ENCODE data around the gene PDE12.

Gene PDE12, protein sequence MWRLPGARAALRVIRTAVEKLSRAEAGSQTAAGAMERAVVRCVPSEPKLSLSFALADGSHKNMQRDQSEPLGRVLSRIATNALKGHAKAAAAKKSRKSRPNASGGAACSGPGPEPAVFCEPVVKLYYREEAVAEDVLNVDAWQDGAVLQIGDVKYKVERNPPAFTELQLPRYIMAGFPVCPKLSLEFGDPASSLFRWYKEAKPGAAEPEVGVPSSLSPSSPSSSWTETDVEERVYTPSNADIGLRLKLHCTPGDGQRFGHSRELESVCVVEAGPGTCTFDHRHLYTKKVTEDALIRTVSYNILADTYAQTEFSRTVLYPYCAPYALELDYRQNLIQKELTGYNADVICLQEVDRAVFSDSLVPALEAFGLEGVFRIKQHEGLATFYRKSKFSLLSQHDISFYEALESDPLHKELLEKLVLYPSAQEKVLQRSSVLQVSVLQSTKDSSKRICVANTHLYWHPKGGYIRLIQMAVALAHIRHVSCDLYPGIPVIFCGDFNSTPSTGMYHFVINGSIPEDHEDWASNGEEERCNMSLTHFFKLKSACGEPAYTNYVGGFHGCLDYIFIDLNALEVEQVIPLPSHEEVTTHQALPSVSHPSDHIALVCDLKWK

DNA sequence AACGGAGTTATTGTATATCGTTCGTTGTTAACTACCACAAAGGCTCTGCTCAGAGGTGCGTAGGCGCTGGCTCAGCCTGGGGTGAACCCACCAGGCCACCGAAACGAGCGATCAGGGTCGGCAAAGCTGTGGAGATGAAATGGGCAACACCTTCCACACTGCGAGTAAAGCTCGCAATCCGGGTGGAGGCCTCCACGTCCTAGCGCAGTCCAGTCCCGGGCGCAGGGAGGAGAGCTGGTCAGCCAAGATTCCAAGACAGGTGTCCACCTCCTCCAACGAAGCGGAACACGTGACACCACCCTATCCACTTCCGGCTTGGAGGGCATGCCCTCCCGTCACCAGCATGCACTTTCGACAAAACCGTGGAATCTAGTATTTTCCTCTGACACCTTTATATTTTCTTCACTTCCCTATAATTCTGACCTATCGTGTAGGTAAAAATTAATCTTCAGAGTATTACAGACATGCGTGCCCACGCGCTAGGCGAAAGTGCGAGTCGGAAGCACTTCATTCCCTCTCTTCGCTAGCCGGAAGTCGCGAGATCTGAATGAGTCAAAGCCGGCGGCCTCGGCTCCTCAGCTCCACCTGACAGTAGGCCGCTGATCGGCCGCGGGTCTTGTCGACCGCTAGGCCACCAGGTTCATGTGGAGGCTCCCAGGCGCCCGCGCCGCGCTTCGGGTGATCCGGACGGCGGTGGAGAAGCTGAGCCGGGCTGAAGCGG is at the start of gene PDE12:
Gene PDE12, plus strand, starts transcription at position 537 of the 721 bp plus-strand sequence. Its CDS starts 106 bp downstream, at position 643.
- DNase-seq = peak in 1 of 2 experiments; percentile 81

DNA sequence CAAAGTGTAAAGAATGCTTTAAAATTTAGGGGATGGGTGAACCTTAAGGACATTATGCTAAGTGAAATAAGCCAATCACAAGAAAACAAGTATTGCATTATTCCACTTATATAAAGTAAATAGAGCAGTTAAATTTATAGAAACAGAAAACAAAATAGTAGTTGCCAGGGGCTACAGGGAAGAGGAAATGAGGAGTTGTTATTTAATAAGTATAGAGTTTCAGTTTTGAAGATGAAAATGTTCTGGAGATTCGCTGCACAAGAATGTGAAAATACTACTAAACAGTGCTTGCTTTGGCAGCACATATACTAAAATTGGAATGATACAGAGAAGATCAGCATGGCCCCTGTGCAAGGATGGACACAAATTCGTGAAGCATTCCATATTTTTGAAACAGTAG is 43.9 kb upstream of the PDE12 start:
- DNase-seq = no peak

DNA sequence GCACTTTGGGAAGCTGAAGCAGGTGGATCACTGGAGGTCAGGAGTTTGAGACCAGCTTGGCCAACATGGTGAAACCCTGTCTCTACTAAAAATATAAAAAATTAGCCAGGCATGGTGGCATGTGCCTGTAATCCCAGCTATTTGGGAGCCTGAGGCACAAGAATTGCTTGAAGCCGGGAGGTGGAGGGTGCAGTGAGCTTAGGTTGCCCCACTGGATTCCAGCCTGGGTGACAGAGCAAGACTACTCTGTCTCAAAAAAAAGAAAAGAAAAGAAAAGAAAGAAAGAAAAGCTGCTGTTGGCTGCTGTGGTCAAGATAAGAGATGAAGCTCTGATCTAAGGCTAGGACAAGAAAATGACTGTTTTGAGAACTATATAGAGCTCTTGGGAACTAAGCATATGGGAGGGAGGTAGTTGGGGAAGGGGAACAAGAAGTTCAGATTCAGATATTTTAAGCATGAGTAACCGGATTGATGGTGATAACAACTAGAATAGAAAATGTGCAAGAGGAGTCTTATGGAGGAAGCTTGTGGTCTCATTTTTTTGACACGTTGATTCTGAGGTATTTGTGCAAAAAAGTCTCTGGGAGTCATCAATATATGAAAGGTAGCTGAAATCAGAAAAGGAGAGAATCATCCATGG is 37.7 kb upstream of the PDE12 start:
- DNase-seq = no peak

DNA sequence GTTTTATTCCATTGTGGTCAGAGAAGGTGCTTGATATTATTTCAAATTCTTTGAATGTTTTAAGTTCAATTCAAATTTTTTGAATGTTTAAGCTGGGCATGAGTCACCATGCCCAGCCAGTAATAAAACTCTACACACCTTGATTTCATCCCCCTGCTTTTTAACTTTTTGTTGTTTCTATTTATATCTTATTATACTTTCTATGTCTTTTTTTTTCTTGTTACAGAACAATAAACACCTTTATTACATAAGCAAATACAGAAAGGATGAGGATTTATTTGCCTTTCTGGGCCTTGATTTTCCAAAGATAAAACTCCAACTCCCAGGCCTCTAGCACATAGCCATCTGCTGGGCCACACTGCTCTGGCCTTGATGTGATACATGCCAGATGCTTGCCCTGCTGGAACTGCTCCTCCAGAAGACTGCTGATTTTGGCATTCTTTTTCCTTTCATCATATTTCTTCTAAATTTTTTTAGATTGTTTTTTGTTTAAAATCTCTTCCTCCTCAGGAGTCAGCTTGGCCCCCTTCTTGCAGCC is 25.9 kb upstream of the PDE12 start:
- no peak for DNase-seq

DNA sequence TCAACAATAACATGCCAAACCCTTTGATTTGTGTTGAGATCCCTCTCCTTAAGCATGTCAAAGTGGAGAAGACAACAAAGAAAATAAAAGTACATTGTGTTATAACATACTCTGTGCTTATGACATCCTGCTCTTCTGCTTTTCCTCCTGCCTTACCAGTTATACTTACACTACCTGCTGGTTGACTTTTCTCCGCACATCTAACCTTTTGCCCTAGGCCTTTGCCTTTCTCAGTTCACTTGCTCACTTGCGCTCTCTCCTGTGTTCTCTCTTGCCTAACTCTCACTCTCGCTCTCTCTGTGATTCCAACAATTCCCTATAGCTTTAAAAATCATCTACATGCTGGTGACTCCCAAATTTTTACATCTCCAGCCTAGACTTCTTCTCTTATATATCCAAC is 17.6 kb upstream of the PDE12 start:
- DNase-seq = no peak

DNA sequence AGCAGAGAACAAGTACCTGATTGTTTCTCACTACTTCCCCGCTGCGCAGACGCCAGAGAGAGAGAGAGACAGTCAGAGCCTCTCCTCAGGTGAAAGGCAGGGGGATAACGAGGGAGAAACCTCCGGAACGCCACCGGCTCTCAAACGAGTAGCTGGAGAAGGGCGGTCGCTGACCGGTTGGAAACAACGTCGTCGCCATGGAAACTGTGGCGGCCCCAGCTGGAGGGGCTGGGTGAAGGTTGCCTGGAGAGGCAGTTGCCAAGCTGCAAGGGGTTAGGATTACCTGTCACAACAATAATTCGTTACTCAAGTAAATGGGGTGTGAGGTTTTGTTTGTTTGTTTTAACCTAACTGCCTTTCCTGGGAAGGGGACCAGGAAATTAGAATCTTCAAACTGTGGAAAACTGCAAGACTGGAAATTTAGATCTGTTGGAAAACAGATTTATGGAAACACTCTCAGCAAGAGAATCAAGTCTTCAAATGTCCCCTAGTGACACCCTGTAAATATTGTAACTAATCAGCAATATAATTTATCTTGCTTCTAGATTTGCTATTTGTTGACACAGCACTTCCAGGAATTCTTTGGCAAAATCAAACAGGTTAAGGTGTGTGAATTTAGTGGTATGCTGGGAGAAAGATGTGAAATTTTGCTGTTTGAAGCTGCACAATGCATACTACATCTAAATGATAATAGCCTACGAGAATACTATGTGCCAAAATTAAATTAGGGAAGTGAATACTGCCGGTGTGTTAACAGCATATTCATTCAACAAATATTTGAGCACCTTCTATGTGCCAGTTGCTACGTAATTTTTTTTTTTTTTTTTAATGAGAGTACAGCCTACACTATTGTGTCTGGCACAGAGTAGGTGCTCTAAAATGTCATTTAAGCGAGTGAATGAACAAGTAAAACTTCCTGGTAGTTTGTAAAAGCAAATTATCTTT is 11.6 kb upstream of the PDE12 start, which contains the start of gene DNAH12:
Gene DNAH12, minus strand, starts transcription at position 164 of the 945 bp plus-strand sequence. CDS start 1,474 bp downstream, outside the sequence.
- no peak for DNase-seq

DNA sequence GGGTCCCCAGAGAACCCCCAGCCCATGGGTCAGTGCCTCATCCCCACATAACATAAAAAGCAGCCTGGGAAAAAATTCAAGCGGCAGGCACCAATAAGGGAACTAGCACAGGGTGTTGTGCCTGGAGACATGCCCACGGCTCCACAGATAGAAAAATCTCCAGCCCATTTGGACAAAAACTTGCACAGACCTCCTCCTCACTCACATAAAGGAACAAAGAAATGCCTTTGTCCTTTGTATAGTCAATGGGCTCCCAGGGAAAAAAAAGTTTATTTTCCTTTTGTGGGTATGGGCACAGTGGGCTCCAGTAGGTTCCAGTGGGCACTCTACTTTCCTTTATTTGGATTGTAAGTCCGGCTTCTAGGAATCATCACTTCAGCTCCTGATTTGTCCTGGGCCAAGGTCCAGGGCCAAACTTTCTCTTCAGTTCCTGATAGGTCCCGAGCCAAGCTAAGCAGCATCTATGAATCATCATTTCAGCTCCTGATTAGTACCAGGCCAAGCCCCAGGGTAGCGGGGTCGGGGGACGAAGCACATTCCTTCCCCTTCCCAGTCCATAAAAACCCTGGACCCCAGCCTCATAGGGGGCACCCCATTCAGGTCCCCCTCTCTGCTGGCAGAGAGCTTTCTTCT is 10.3 kb upstream of the PDE12 start:
- no peak for DNase-seq

DNA sequence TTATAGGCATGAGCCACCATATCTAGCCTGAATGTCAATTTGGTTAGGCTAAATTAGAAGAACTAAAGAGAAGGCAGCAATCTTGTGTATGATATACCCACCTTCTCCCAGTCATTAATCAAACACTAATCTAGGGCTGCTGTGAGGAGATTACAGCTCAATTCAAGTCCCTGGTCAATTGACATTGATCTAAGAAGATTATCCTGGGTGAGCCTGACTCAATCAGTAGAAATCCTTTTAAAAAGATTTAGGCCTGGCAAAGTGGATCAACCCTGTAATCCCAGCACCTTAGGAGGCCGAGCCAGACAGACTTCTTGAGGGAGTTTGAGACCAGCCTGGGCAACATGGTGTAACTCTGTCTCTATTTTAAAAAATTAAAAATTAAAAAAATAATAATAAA is 9.5 kb upstream of the PDE12 start:
- DNase-seq = no peak

DNA sequence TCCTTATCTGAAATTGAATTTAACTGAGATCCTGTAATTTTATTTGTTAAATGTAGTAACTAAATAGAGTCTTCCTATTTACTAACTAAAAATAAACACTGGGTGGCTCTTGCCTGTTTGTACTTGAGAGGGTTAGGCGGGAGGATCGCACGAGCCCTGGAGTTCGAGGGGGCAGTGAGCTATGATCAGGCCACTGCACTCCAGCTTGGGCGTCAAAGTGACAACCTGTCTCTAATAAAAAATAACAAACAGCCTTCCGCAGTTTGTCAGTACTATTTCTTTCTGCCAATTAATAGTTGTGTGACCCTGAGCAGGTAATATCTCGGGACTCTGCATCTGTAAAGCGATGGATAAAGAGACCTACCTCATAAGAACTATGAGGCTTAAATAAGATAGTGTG is 768 bp upstream of the PDE12 start:
- DNase-seq = no peak

DNA sequence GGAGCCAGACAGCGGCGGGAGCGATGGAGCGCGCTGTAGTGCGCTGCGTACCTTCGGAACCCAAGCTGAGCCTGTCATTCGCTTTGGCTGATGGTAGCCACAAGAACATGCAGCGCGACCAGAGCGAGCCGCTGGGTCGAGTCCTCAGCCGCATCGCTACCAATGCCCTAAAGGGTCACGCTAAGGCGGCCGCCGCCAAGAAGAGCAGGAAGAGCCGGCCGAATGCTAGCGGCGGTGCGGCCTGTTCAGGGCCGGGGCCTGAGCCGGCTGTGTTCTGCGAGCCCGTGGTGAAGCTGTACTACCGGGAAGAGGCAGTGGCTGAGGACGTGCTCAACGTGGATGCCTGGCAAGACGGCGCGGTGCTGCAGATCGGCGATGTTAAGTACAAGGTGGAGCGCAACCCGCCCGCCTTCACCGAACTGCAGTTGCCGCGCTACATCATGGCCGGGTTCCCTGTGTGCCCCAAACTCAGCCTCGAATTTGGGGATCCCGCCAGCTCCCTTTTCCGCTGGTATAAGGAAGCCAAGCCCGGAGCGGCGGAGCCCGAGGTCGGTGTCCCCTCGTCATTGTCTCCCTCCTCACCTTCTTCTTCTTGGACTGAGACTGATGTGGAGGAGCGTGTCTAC is 498 bp downstream of the PDE12 start:
- no peak for DNase-seq

DNA sequence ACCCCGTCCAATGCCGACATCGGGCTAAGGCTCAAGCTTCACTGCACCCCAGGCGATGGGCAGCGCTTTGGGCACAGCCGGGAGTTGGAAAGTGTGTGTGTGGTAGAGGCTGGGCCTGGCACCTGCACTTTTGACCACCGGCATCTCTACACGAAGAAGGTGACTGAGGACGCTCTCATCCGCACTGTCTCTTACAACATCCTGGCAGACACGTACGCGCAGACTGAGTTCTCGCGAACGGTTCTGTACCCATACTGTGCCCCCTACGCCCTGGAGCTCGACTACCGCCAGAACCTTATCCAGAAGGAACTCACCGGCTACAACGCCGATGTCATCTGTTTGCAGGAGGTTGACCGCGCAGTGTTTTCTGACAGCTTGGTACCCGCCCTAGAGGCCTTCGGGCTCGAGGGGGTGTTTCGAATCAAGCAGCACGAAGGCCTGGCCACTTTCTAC is 1.0 kb downstream of the PDE12 start:
- no peak for DNase-seq

DNA sequence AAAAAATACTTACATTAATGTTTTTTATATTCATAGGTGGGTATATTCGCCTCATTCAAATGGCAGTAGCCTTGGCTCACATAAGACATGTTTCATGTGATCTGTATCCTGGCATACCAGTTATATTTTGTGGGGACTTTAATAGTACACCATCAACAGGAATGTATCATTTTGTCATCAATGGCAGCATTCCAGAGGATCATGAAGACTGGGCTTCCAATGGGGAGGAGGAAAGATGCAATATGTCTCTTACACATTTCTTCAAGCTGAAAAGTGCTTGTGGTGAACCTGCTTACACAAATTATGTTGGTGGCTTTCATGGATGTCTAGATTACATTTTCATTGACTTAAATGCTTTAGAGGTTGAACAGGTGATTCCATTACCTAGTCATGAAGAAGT is 3.5 kb downstream of the PDE12 start:
- DNase-seq = no peak

DNA sequence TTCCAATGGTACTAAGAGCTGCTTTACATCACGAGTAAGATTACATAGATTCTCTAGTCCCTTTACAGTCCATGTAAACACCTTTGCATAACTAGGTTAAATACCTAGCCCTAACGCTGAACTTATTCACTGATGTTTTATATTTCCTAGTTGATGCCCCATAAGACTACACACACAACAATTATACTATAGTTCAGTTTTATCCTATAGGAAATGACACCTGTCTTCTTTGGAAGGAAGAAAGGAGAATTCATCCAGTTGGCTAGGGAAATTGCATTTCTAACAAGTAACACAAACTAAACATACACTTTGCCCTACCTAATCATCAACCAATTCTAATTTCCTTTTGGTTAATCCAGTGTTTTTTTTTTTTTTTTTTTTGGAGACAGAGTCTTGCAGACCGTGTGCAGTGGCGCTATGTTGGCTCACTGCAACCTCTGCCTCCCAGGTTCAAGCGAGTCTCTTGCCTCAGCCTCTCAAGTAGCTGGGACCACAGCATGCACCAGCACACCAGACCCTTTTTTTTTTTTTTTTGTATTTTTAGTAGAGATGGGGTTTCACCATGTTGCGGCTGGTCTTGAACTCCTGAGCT is 13.9 kb downstream of the PDE12 start:
- DNase-seq = no peak

DNA sequence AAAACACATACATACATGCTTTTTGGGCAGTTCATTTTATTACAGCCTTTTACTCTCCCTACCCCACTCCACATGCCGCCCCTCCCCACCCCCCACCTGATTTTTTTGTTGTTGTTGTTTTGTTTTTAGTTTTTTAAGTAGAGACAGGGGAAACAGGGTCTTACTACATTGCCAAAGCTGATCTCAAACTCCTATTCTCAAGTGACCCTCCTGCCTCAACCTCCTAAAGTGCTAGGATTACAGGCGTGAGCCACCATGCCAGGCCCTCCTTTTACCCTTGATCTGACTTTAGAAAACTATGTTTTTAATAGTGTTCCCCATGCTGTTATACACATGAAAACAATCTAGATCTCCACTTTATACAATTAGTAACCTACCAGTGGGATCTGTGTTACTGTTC is 14.8 kb downstream of the PDE12 start:
- DNase-seq = no peak

DNA sequence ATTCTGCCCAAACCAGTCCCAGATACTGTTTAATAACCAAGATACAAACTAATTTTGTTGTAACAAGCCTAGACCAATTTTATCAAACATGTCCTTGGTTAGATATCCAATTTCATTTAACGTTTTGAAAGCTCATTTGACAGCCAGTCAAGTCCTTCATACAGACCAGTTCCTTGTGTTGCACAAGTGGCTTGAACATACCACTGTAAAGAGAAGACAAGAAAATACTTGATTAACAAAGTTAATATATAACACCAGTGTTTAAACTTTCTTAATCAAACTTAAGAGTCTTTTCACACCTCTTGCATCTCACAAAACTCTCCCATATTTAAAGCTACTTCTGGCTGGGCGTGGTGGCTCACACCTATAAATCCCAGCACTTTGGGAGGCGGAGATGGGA is 16.0 kb downstream of the PDE12 start:
- DNase-seq = no peak

DNA sequence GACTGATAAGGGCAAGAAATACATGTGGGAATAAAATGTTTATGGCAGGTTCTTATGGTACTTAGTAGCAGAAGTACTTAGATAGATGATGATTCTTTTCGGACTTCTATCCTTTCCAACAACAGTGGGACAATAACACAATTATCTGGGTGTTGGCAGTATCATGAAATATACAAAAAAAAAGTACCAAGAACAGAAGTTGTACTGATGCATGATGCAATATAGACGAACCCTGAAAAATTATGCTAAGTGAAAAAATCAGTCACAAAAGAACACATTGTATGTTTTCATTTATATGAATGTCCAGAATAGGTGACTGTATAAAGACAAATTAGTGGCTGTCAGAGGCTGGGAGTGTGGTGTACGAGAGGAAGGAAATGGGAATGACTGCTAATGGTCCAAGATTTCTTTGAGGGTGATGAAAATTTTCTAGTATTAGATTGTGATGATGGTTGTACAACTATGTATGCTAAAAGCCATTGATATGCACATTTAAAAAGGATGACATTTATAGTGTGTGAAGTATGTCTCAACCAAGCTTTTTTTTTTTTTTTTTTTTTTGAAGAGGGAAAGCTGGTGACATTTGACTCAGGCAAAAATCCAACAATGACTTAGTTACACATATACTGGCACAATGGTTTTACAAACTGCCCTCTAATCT is 20.0 kb downstream of the PDE12 start:
- DNase-seq = no peak

DNA sequence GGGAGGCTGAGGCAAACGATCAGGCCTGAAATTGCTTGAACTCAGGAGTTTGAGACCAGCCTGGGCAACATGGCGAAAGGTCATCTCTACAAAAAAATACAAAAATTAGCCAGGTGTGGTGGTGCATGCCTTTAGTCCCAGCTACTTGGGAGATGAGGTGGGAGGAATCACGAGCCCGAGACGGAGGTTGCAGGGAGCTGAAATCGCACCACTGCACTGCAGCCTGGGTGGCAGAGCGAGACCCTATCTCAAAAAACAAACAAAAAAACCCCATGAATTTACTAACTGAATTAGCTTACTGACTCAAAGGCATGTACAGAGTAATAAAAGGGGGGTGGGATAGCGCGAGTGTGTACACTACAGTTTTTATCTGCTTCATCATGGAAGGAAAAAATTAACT is 21.7 kb downstream of the PDE12 start:
- DNase-seq = no peak

DNA sequence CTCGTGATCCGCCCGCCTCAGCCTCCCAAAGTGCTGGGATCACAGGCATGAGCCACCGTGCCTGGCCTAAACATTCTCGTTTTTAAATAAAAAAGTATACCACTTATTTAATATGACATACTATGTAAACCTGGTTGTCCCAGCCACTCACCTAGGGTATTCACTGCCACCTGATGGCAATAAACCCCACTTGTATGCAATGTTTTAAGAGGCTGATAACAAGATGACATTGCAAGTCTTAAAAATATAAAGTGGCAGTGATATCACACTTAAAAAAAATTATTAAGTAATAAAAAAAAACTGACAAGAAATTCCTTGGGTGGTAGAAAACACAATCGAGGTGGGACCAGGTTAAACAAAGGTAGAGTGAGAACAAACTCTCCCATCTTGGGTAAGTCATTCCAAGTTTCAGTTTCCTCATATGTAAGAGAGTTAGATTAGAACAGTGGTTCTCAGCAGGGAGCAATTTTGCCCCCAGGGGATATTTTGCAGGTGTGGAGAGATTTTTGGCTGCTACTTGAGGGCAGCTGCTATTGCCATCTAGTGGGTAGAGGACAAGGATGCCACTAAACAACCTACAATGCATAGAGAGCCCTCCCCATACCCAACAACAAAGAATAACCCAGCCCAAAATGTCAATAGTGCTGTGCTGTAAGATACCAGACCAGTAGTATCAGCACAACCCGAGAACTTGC is 26.5 kb downstream of the PDE12 start:
- DNase-seq = no peak

DNA sequence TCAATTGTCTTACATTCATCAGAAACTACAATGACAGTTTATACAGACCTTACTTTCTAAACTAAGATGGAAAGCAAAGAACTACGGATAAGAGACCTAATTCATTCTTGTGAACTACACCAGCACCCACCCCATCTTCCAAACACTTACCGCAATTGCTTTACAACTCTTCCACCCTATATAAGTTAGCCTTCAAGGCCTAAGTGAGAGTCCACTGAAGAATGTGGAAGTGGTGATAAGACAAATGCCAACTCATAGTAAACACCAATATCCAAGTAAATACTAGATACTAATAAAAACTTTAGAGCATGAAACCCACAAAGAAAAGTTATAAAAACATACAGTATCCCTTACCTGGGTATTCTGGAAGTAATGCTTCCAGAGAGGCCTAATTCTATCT is 27.5 kb downstream of the PDE12 start:
- DNase-seq = no peak
